Panc1 (cell line): ENCODE results near the gene AGTPBP1. TPM values are rescaled to one million over a fixed set of nuclear protein-coding genes. Genes with fewer than 3 reads are reported as not detected.

Source experiments
- ATAC-seq: fragments of 200-7000 bp; cut with Tn5 transposase; 2 replicates; pipeline ENCODE4 v1.9.1; 2020; ENCODE audit warnings: mild to moderate bottlenecking, moderate library complexity
- BruUV-seq: library from RNA; stranded (reverse); fragments of 400-500 nt; replicated peaks from 2 replicates; lab custom pipeline; 2021; lab: Mats Ljungman, UMichigan
- CTCF ChIA-PET: fragments of 300-600 bp; sonication (Branson Sonifier 250); formaldehyde crosslinking; loops from one replicate; lab custom pipeline; 2022; ENCODE audit warnings: antibody characterized with exemption; lab: Charles Lee
- POLR2A ChIA-PET: fragments of 300-600 bp; sonication (Branson Sonifier 250); formaldehyde crosslinking; loops from one replicate; lab custom pipeline; 2022; ENCODE audit warnings: antibody characterized with exemption; lab: Charles Lee
- DNase-seq: peaks from one replicate; pipeline ENCODE4 v3.0.0-alpha.2; 2010; ENCODE audit warnings: low read depth, low spot score
- H3K27ac ChIP-seq: 2 replicates; pipeline ENCODE4 v1.5.1; 2011; ENCODE audit warnings: mild to moderate bottlenecking, low read length, inconsistent platforms
- H3K27me3 ChIP-seq: fragments of 200-500 bp; sonication (Bioruptor generic); 2 replicates; pipeline ENCODE4 v1.6.0; 2014; ENCODE audit warnings: low read length, inconsistent platforms; ENCODE audit not compliant: control insufficient read depth, insufficient read depth
- H3K36me3 ChIP-seq: fragments of 200-500 bp; sonication (Bioruptor generic); 2 replicates; pipeline ENCODE4 v1.5.1; 2014; ENCODE audit warnings: inconsistent platforms, mild to moderate bottlenecking, low read length, moderate library complexity; ENCODE audit not compliant: control insufficient read depth, insufficient read depth
- H3K4me1 ChIP-seq: 2 replicates; pipeline ENCODE4 v1.5.1; 2011; ENCODE audit warnings: inconsistent platforms, mild to moderate bottlenecking, low read length, moderate library complexity; ENCODE audit not compliant: control insufficient read depth, insufficient read depth
- H3K4me3 ChIP-seq, 2 experiments: 2 replicates each; pipeline ENCODE4 v1.5.1; 2011 to 2012; ENCODE audit warnings: low read depth in 2 of 2, low read length in 2 of 2, mild to moderate bottlenecking in 2 of 2, inconsistent platforms in 1 of 2, moderate library complexity in 1 of 2
- H3K9me3 ChIP-seq: fragments of 200-500 bp; sonication (Bioruptor generic); 2 replicates; pipeline ENCODE4 v1.5.1; 2014; ENCODE audit warnings: low read depth, mild to moderate bottlenecking, inconsistent platforms, low read length, moderate library complexity; ENCODE audit not compliant: control insufficient read depth, insufficient read depth
- CTCF ChIP-seq: fragments of 450-650 bp; IDR thresholded peaks from 2 replicates; pipeline ENCODE4 v1.5.1; 2017; ENCODE audit warnings: mild to moderate bottlenecking
- POLR2AphosphoS5 ChIP-seq: IDR thresholded peaks from 2 replicates; pipeline ENCODE4 v1.6.1; 2012; ENCODE audit warnings: mild to moderate bottlenecking, low read depth, low read length, moderate library complexity
- REST ChIP-seq, 2 experiments: IDR thresholded peaks; 2 replicates each; pipeline ENCODE4 v1.6.1; 2011 to 2012; ENCODE audit warnings: low read depth in 2 of 2, control low read depth in 1 of 2, low read length in 1 of 2, mild to moderate bottlenecking in 1 of 2, moderate library complexity in 1 of 2; ENCODE audit not compliant: insufficient read depth in 1 of 2
- SIN3A ChIP-seq: IDR thresholded peaks from 2 replicates; pipeline ENCODE4 v1.6.1; 2012; ENCODE audit warnings: low read depth, mild to moderate bottlenecking, low read length, moderate library complexity, borderline replicate concordance; ENCODE audit not compliant: insufficient read depth
- TCF7L2 ChIP-seq: IDR thresholded peaks from 2 replicates; pipeline ENCODE4 v1.6.1; 2011; ENCODE audit warnings: mild to moderate bottlenecking, low read depth, low read length, inconsistent platforms
- in situ Hi-C: cut with HindIII; loops from 2 replicates; pipeline ENCODE4 v1.10.0; 2016; ENCODE audit warnings: low sequenced_read_pairs, low pct_unique_long_range_greater_than_20kb
- intact Hi-C: fragments of 100-400 bp; cut with micrococcal nuclease; formaldehyde crosslinking; loops from one replicate; pipeline ENCODE4 v1.10.0; 2022; ENCODE audit not compliant: unreplicated experiment
- total RNA-seq: library from RNA; stranded (reverse); gene quantifications from one replicate; pipeline ENCODE4 v1.2.1, GENCODE V29; 2021; ENCODE audit not compliant: unreplicated experiment

The AGTPBP1 gene
- total RNA-seq, 1 experiment from 2014 or later = 11.6 TPM

- no peak overlapping the region for H3K27ac ChIP-seq
- CTCF ChIA-PET = no interaction called here
- no peak for TF ChIP-seq POLR2AphosphoS5
- no peak for TF ChIP-seq CTCF
- TF ChIP-seq SIN3A = no peak
- no peak for TF ChIP-seq TCF7L2
- no peak for TF ChIP-seq REST (IDR thresholded peaks at IDR 0.05; ENCODE audit: insufficient read depth in 1 of 2, low read depth in 2 of 2, low read length in 1 of 2)
- no peaks in the 10 kb centered on the region for H3K36me3 ChIP-seq
- no peaks in the 10 kb centered on the region for H3K27me3 ChIP-seq
- intact Hi-C loops = no loop called here
- H3K4me3 ChIP-seq = no peak overlapping the region
- ATAC-seq (no peak), DNase-seq (no peak)
- BruUV-seq = no TSS peak
- H3K9me3 ChIP-seq = no peaks in the 10 kb centered on the region
- POLR2A ChIA-PET = no interaction called here
- no peaks in the 10 kb centered on the region; the same call in 1 of the 2 replicates for H3K4me1 ChIP-seq
- in situ Hi-C loops = no loop called here
These were observed 230.0 kb downstream of the AGTPBP1 start for GRCh38 chr9:85511746-85512145.

- no peaks in the 10 kb centered on the region for H3K36me3 ChIP-seq
- no peak for ATAC-seq
- in situ Hi-C loops = no loop called here
- TF ChIP-seq CTCF (no peak), TCF7L2 (no peak), POLR2AphosphoS5 (no peak), REST (IDR thresholded peaks at IDR 0.05; ENCODE audit: insufficient read depth in 1 of 2, low read depth in 2 of 2, low read length in 1 of 2) (no peak), SIN3A (no peak)
- no peaks in the 10 kb centered on the region for H3K4me1 ChIP-seq
- ChIA-PET CTCF (no interaction called here), POLR2A (no interaction called here)
- H3K27ac ChIP-seq = no peak overlapping the region
- H3K27me3 ChIP-seq = no peaks in the 10 kb centered on the region
- H3K9me3 ChIP-seq = no peaks in the 10 kb centered on the region
- intact Hi-C loops = no loop called here
- no peak overlapping the region for H3K4me3 ChIP-seq
- no peak for DNase-seq
- no TSS peak for BruUV-seq
These were observed 230.8 kb downstream of the AGTPBP1 start for GRCh38 chr9:85510830-85511504.
